Medulla oblongata (tissue), 1 donor: ENCODE data around the gene CDK17.
"Not testable (repeated sequence)": the region's sequence is repeated elsewhere in the genome, so short reads cannot be mapped to it uniquely, and the experiment has no call there.

ENCODE experiments used
- DNase-seq: peaks from one replicate; pipeline ENCODE4 v3.0.0-alpha.2; 2015; ENCODE audit errors: extremely low spot score

CDK17 gene

DNA sequence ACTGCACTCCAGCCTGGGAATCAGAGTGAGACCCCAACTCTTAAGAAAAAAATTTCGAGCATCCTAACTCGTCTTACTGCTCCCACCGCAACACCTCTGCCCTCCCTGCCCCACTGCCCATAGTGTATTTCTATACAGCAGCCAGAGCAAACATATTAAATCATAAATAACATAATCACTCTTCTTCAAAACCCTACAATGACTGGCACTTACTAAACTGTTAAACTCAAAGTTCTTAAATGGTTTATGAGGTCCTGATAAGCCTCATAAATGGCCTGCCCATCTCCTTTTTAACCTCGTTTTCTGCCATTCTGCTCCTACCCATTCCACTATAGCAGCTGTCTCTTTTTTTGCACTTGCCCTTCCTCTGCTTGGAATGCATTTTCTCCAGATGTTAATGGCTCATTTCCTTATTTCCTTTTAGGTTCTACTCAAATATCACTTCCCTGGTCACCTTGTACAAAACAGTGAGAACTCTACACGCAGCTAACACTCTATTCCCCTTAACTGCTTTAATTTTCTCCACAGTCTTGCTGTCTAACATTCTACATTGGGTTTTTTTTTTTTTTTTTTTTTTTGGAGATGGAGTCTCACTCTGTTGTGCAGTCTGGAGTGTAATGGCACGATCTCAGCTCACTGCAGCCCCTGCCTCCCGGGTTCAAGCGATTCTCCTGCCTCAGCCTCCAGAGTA lies 45.2 kb downstream of the CDK17 start:
- DNase-seq: no peak

DNA sequence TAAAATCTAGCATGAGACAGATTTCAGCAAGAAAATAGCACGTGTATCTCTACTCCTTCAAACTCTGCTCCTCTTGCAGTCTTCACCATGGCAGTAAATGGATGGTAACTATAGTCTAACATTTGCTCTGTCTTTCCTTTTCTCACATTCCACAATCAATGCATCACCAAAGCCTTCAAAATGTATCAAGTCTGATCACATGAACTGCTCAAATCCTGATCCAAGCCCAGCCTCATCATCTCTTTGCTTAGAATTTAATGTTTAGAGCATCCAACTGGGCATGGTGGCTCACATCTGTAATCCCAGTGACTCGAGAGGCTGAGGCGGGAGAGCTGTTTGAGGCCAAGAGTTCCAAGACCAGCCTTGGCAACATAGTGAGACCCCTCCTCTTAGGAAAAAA lies 45.9 kb downstream of the CDK17 start:
- DNase-seq: no peak

DNA sequence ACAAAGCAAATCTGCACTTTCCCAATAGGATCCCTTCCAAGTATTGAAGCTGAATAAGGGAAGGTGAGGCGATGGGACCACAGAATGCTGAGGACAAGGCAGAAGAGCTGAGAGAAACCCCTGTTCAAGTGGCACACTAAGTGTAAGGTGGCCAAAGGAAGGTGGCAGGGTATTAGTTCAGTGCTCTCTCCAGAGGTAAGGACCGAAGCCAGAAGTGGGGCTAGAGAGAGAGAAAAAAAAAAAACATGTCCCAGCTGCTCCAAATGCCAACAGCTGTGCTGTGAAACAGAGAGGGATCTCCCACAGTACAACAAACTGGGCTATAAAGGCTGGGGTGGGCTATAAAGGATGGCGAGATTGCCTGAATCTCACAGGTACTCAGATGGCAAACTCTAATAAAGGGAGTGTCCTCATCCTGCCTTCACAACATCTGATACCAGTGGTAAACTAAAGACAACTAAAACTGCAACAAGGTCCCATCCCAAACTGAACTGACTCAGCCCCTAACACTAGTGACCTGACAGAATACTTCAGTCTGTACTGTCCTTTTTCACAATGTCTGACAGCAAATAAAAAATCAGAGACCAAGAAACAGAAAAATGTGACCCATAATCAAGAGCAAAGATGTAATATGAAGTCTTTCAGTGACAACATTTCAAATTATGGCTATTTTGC lies 47.9 kb downstream of the CDK17 start:
- no peak for DNase-seq

- DNase-seq: peak; percentile 38
These were observed 49.3 kb downstream of the CDK17 start for GRCh38 chr12:96350982-96351381.

DNA sequence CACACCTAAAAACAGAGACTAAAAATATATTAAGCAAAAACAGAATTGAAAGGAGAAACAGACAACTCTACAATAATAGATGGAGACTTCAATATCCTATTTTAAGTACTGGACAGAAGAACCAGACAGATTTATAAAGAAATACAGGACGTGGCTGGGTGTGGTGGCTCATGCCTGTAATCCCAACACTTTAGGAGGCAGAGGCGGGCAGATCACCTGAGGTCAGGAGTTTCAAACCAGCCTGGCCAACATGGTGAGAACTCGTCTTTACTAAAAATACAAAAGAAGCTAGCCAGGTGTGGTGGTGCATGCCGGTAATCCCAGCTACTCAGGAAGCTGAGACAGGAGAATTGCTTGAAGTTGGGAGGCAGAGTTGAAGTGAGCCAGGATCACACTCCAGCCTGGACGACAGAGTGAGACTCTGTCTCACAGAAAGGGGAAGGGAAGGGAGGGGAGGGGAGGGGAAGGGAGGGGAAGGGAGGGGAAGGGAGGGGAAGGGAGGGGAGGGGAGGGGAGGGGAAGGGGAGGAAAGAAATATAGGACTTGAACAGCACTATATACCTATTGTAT lies 53.0 kb downstream of the CDK17 start:
- DNase-seq: no peak

GRCh38 chr12:96346716-96347115 lies 53.5 kb downstream of the CDK17 start:
- peak; percentile 37 for DNase-seq

DNA sequence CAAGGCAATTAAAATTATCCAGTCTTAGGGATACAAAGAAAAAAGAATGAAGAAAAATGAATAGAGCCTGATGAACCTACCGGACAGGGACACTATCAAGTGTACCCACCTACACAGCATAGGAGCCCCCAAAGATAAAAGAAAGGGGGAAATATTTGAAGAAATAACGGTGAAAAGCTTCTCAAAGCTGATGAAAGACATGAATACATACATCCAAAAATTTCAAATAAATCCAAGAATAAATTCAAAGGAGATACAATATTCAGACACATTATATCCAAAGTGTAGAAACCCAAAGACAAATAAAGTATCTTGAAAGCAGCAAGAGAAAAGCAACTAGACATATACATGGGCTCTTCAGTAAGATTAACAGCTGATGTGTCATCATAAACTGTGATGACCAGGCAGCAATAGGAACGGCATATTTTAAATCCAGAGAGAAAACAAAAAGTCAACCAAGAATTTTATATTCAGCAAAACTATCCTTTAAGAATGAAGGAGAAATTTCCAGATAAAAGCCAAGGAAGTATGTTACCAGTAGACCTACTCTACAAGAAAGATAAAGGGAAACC lies 56.0 kb downstream of the CDK17 start:
- DNase-seq: no peak

DNA sequence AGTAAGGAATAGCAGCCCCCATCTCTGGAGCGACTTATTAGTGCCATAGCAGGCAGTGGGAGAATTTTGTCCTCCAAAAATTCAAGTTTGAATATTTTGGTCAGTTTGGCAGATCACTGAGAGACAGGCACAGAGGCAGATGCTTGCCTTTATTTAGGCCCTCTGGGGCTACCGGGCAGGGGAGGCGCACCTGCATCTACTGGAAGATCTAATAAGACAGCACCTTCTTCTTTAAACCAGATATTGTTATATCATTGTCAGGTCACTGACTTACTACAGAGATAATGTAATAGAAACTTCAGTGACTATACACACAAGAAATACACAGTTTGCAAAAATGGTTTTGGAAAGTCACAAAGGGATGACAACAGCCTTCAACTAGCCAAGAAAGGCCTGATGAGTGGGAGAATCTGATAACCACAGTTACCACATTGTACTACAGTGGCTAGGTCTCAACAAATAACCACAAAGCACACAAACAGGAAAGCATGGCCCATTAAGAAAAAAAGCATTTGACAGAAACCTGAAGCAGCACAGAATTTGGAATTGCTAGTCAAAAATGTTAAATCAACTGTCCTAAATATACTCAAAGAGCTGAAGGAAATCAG lies 56.8 kb downstream of the CDK17 start:
- no peak for DNase-seq

DNA sequence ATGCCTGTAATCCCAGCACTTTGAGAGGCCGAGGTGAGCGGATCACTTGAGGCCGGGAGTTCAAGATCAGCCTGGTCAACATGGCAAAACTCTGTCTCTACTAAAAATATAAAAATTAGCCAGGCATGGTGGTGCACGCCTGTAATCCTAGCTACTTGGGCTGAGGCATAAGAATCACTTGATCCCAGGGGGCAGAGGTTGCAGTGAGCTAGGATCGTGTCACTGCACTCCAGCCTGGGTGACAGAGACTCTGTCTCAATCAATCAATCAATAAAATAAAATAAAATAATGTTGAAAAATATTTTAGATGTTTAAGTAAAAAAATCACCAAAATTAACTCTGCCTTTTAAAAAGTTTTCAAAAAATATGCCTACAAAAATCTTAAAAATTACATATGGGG lies 60.6 kb downstream of the CDK17 start:
- DNase-seq: not testable (repeated sequence)

GRCh38 chr12:96338852-96339471 lies 61.3 kb downstream of the CDK17 start:
- no peak for DNase-seq

DNA sequence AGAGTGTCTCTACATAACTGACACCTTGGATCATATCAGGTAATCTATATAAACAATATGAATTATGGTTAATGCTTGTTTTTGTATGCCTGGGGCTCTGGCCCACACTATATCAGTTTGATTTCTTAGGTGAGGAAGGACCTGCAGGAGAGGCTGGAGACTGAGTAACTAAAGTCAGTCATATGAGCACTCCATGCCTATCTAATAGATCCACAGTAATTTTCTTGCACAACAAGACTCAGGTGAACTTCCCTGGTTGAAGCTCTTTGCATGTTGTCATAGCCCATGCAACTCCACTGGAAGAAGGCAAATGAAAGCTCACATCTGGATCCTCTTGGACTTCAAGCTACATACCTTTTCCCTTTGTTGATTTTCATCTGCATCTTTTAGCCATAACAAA lies 62.3 kb downstream of the CDK17 start:
- DNase-seq: no peak

DNA sequence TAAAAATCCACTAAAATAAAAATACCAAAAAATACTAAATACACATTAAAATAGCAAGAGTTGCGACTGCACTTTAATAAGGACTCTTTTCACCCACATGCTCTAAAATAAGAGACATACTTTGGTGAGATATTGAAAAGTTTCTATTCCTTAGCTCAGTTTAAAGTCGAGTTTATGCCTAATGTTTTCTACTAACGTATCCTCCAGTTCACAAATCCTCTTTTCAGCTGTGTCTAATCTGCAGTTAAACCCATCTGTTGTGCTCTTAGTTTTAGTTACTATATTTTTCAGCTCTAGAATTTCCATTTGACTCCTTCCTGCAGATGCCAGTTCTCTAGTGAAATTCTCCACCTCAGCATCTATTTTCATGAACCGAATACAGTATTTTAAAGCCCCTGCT lies 63.8 kb downstream of the CDK17 start:
- no peak for DNase-seq

GRCh38 chr12:96335270-96335669 lies 65.0 kb downstream of the CDK17 start:
- peak; percentile 46 for DNase-seq

- no peak for DNase-seq
These were observed 65.7 kb downstream of the CDK17 start for GRCh38 chr12:96334502-96334901.

DNA sequence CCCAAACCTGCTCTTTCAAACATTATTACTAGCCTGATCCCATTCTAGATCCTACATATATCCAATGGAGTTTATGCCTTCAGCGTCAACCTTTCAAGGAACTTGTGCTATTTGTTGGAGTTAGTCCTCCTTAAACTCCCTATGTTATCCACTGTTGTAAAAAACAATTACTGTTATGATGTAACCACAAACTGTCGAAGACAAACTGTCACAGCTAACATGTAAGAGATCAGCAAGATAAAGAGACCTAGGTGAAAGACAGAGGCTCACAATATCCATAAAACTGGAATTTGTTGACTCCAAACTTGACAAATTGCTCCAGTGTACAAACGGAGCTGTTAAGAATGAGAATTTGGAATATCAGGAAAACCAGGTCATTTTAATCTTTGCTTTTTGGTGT lies 70.7 kb downstream of the CDK17 start:
- DNase-seq: no peak

DNA sequence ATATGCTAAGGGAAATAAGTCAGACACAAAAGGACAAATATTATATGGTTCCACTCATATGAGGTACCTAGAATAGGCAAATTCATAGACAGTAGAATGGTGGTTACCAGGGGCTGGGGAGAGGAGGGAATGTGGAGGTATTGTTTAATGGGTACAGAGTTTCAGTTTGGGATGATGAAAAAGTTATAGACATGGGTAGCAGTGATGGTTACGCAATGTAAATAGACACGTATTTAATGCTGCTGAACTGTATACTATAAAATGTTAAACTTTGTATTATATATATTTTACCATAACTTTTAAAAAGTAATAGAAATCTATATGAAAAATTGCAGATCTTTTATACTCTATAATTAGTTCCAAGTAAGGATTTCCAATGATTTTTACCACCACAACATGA lies 71.2 kb downstream of the CDK17 start:
- no peak for DNase-seq

- no peak for DNase-seq
These were observed 72.3 kb downstream of the CDK17 start for GRCh38 chr12:96327889-96328288.

- no peak for DNase-seq
These were observed 72.9 kb downstream of the CDK17 start for GRCh38 chr12:96327346-96327745.

- DNase-seq: no peak
These were observed 73.5 kb downstream of the CDK17 start for GRCh38 chr12:96326628-96327227.

- no peak for DNase-seq
These were observed 76.3 kb downstream of the CDK17 start for GRCh38 chr12:96323906-96324305.

DNA sequence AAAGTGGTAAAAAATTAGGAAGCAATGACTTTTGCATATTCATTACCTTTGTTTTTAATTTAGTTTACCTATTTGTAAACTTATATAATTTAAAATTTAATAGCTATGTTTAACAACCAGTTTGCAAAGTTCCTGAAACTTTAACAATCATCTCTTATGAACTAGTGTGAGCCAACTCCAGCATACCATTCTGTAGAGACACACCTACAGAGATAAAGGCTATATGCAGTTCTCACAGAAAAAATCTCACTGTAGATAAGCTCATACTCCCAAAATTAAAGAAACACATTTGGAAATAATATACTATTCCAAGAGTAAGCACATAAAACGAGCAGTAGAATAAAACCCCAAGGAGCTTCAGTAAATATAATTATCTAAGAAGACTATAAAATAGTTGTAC lies 77.5 kb downstream of the CDK17 start:
- no peak for DNase-seq

GRCh38 chr12:96321941-96322340 lies 78.3 kb downstream of the CDK17 start:
- DNase-seq: no peak
